Measurements from ENCODE around the gene ADAMTS12. TPM values are rescaled to one million over a fixed set of nuclear protein-coding genes. Genes with fewer than 3 reads are reported as not detected.

Gene ADAMTS12
- total and polyA plus RNA-seq, 2 of the 8 experiments (the other 6 are each of a cell fraction or from before 2014, with no cell fraction given), result 6.4 to 12.8 TPM

GRCh38 chr5:33743099-33743498 is 148.7 kb downstream of the ADAMTS12 start (continued):
- TF ChIP-seq, protein P1, sequence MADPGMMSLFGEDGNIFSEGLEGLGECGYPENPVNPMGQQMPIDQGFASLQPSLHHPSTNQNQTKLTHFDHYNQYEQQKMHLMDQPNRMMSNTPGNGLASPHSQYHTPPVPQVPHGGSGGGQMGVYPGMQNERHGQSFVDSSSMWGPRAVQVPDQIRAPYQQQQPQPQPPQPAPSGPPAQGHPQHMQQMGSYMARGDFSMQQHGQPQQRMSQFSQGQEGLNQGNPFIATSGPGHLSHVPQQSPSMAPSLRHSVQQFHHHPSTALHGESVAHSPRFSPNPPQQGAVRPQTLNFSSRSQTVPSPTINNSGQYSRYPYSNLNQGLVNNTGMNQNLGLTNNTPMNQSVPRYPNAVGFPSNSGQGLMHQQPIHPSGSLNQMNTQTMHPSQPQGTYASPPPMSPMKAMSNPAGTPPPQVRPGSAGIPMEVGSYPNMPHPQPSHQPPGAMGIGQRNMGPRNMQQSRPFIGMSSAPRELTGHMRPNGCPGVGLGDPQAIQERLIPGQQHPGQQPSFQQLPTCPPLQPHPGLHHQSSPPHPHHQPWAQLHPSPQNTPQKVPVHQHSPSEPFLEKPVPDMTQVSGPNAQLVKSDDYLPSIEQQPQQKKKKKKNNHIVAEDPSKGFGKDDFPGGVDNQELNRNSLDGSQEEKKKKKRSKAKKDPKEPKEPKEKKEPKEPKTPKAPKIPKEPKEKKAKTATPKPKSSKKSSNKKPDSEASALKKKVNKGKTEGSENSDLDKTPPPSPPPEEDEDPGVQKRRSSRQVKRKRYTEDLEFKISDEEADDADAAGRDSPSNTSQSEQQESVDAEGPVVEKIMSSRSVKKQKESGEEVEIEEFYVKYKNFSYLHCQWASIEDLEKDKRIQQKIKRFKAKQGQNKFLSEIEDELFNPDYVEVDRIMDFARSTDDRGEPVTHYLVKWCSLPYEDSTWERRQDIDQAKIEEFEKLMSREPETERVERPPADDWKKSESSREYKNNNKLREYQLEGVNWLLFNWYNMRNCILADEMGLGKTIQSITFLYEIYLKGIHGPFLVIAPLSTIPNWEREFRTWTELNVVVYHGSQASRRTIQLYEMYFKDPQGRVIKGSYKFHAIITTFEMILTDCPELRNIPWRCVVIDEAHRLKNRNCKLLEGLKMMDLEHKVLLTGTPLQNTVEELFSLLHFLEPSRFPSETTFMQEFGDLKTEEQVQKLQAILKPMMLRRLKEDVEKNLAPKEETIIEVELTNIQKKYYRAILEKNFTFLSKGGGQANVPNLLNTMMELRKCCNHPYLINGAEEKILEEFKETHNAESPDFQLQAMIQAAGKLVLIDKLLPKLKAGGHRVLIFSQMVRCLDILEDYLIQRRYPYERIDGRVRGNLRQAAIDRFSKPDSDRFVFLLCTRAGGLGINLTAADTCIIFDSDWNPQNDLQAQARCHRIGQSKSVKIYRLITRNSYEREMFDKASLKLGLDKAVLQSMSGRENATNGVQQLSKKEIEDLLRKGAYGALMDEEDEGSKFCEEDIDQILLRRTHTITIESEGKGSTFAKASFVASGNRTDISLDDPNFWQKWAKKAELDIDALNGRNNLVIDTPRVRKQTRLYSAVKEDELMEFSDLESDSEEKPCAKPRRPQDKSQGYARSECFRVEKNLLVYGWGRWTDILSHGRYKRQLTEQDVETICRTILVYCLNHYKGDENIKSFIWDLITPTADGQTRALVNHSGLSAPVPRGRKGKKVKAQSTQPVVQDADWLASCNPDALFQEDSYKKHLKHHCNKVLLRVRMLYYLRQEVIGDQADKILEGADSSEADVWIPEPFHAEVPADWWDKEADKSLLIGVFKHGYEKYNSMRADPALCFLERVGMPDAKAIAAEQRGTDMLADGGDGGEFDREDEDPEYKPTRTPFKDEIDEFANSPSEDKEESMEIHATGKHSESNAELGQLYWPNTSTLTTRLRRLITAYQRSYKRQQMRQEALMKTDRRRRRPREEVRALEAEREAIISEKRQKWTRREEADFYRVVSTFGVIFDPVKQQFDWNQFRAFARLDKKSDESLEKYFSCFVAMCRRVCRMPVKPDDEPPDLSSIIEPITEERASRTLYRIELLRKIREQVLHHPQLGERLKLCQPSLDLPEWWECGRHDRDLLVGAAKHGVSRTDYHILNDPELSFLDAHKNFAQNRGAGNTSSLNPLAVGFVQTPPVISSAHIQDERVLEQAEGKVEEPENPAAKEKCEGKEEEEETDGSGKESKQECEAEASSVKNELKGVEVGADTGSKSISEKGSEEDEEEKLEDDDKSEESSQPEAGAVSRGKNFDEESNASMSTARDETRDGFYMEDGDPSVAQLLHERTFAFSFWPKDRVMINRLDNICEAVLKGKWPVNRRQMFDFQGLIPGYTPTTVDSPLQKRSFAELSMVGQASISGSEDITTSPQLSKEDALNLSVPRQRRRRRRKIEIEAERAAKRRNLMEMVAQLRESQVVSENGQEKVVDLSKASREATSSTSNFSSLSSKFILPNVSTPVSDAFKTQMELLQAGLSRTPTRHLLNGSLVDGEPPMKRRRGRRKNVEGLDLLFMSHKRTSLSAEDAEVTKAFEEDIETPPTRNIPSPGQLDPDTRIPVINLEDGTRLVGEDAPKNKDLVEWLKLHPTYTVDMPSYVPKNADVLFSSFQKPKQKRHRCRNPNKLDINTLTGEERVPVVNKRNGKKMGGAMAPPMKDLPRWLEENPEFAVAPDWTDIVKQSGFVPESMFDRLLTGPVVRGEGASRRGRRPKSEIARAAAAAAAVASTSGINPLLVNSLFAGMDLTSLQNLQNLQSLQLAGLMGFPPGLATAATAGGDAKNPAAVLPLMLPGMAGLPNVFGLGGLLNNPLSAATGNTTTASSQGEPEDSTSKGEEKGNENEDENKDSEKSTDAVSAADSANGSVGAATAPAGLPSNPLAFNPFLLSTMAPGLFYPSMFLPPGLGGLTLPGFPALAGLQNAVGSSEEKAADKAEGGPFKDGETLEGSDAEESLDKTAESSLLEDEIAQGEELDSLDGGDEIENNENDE (IDR thresholded peaks at IDR 0.05; ENCODE audit: insufficient replicate concordance, low read length), result no peak
- TF ChIP-seq TAF1 (IDR thresholded peaks at IDR 0.05; ENCODE audit: low read depth, low read length) (no peak), NRF1 (IDR thresholded peaks at IDR 0.05; ENCODE audit: low read depth, low read length) (no peak), FOSL1 (IDR thresholded peaks at IDR 0.05; ENCODE audit: insufficient read depth, low read depth, low read length) (no peak), YY1 (IDR thresholded peaks at IDR 0.05; ENCODE audit: low read depth, low read length) (no peak), JUND (IDR thresholded peaks at IDR 0.05; ENCODE audit: low read length) (no peak), KDM1A (IDR thresholded peaks at IDR 0.05; ENCODE audit: borderline replicate concordance, low read length) (no peak), POU5F1 (IDR thresholded peaks at IDR 0.05; ENCODE audit: low read depth, low read length) (no peak), SAP30 (IDR thresholded peaks at IDR 0.05; ENCODE audit: insufficient read depth, insufficient replicate concordance, low read length) (no peak), SP4 (IDR thresholded peaks at IDR 0.05; ENCODE audit: low read length) (no peak)
- TF ChIP-seq, protein P2, sequence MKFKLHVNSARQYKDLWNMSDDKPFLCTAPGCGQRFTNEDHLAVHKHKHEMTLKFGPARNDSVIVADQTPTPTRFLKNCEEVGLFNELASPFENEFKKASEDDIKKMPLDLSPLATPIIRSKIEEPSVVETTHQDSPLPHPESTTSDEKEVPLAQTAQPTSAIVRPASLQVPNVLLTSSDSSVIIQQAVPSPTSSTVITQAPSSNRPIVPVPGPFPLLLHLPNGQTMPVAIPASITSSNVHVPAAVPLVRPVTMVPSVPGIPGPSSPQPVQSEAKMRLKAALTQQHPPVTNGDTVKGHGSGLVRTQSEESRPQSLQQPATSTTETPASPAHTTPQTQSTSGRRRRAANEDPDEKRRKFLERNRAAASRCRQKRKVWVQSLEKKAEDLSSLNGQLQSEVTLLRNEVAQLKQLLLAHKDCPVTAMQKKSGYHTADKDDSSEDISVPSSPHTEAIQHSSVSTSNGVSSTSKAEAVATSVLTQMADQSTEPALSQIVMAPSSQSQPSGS (IDR thresholded peaks at IDR 0.05; ENCODE audit: low read length), result no peak

Measured in H1 (cell line).